Measurements from ENCODE around the gene SPEM3. TPM values are rescaled to one million over a fixed set of nuclear protein-coding genes. Genes with fewer than 3 reads are reported as not detected.

The SPEM3 gene
- total and polyA plus RNA-seq, 2 of the 4 experiments (the other 2 are of a cell fraction), result not detected

GRCh38 chr17:7418472-7419152 is 10.0 kb upstream of the SPEM3 start:
- Histone ChIP-seq H3K36me3 (ENCODE audit: control insufficient read depth, insufficient read depth, low read length) (peaks cover 24% of the 10 kb centered on the region), H3K23ac (ENCODE audit: low read depth, low read length) (no peak overlapping the region), H3K9me3 (ENCODE audit: control insufficient read depth, insufficient read depth, low read length) (no peaks in the 10 kb centered on the region), H3K9ac (ENCODE audit: low read depth, low read length) (no peak overlapping the region), H3K14ac (replicated peaks; ENCODE audit: low read depth, low read length) (no peak overlapping the region), H3K27ac (ENCODE audit: insufficient read depth, low read length) (no peak overlapping the region), H2BK15ac (ENCODE audit: low read depth, low read length) (no peak overlapping the region), H3K4me2 (ENCODE audit: low read depth, low read length) (no peak overlapping the region), H2BK5ac (ENCODE audit: low read depth, low read length, poor library complexity, severe bottlenecking) (no peak overlapping the region), H4K91ac (ENCODE audit: insufficient read depth, low read depth, low read length) (no peak overlapping the region), H3K56ac (ENCODE audit: extremely low read depth, insufficient read depth, low read length) (no peak overlapping the region), H2BK20ac (ENCODE audit: low read depth, low read length) (no peak overlapping the region), H3K4ac (ENCODE audit: low read depth, low read length) (no peak overlapping the region), H2AFZ (replicated peaks; ENCODE audit: low read length, poor library complexity) (no peak overlapping the region), H3K4me3 (ENCODE audit: insufficient read depth, low read depth, low read length) (no peak overlapping the region), H3K27me3 (ENCODE audit: control insufficient read depth, insufficient read depth, low read length) (no peaks in the 10 kb centered on the region), H3K79me1 (ENCODE audit: low read depth in 1 of 2, low read length in 2 of 2) (no peaks in the 10 kb centered on the region; a peak in 1 of 4 replicates), H4K20me1 (ENCODE audit: insufficient read depth, low read length) (peaks cover 7% of the 10 kb centered on the region; the same call in 1 of the 2 replicates), H3K4me1 (ENCODE audit: control insufficient read depth, insufficient read depth, low read length) (no peaks in the 10 kb centered on the region), H3K9me1 (ENCODE audit: insufficient read depth, low read length) (0 out of 2 replicates have a peak, but pooled peaks cover 4% of the 10 kb centered on the region), H4K8ac (ENCODE audit: low read depth in 2 of 2, low read length in 2 of 2) (no peak overlapping the region), H2BK120ac (ENCODE audit: low read depth, low read length) (no peak overlapping the region), H4K5ac (ENCODE audit: low read depth, low read length) (no peak overlapping the region), H2AK5ac (ENCODE audit: low read depth, low read length) (no peak overlapping the region), H3K18ac (ENCODE audit: low read depth, low read length) (no peak overlapping the region), H2AK9ac (replicated peaks; ENCODE audit: low read depth, low read length, poor library complexity) (no peak overlapping the region)
- TSS peak; percentile 60 for BruUV-seq (replicated peaks)
- ATAC-seq (ENCODE audit: low read depth) (no peak), DNase-seq (no peak)
- intact Hi-C loops (cut with micrococcal nuclease) (no loop called here), in situ Hi-C loops (cut with MboI; ENCODE audit: low sequenced_read_pairs) (no loop called here), dilution Hi-C loops (cut with HindIII; ENCODE audit: low sequenced_read_pairs, unreplicated experiment) (no loop called here)
- POLR2A ChIA-PET (ENCODE audit: unreplicated experiment), result no interaction called here
- TF ChIP-seq CHD1 (IDR thresholded peaks at IDR 0.05; ENCODE audit: low read depth, low read length) (no peak), USF2 (IDR thresholded peaks at IDR 0.05; ENCODE audit: low read depth, low read length) (no peak), CTCF (conservative IDR thresholded peaks at IDR 0.05; ENCODE audit: low read depth, low read length) (no peak), FOS (IDR thresholded peaks at IDR 0.05; ENCODE audit: low read depth, low read length) (no peak), MAFK (IDR thresholded peaks at IDR 0.05; ENCODE audit: low read depth, low read length) (no peak), MXI1 (IDR thresholded peaks at IDR 0.05; ENCODE audit: borderline replicate concordance, low read depth, low read length) (no peak), NFE2L2 (IDR thresholded peaks at IDR 0.05; ENCODE audit: low read depth, low read length) (no peak), BHLHE40 (IDR thresholded peaks at IDR 0.05; ENCODE audit: low read depth, low read length) (no peak), RCOR1 (IDR thresholded peaks at IDR 0.05; ENCODE audit: insufficient replicate concordance, low read length) (no peak), POLR2A (IDR thresholded peaks at IDR 0.05; ENCODE audit: low read depth, low read length) (no peak)
- CTCF ChIA-PET, result no interaction called here
- 59% methylated on average over 4 of the region's 18 CpGs; no CpG with 5 or more reads in 1 of the 2 experiments for WGBS, 2 experiments (ENCODE audit: extremely low coverage in 2 of 2, insufficient read length in 1 of 2)
